GM18511 (cell line): ENCODE results near the gene GTPBP3.
A peak's percentile ranks its signal among the peaks of the same experiment; 100 is the strongest.
"Not testable (repeated sequence)": the region's sequence is repeated elsewhere in the genome, so short reads cannot be mapped to it uniquely, and the experiment has no call there.

Source experiments
- ATAC-seq: cut with Tn5 transposase; IDR thresholded peaks from one replicate; pipeline ENCODE4 v1.9.1; 2021; ENCODE audit warnings: mild to moderate bottlenecking, moderate library complexity; ENCODE audit not compliant: unreplicated experiment

GTPBP3 gene

DNA sequence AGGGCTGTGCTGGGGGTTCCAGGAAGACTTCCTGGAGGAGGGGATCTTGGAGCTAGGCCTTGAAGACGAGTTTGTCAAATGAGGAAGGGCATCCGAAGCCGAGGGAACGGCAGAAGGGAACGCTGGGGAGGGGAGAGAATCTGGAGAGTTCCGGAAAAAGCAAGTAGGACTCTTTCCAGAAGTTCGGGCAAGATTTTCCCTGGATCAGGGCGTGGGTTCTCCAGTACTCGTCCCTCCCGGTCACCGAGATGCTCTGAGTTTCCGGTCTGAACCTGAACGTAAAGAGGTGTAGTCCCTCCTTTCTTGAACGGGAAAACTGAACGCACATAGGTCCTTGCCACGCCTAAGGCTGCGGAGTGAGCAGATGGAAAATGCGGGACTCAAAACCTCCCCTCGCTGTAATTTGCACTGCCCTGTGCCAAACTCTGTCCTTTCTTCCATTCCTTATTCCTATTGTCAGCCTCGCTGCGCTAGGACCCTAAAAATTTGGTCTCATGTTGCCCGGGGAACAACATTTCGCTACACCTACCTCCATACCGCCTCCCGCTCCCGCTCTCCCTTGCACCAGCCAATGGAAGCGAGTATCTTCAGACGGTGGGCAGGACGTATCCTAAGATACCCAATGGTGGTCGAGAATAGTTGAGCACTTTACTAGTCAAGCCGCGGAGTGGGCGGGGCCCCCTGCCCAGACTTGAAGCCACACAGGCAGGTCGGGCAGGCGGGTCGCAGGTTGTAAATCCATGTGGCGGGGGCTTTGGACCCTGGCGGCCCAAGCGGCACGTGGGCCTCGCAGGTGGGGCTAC lies at the start of gene GTPBP3:
GTPBP3 (plus strand) TSS at position 682 of the 803 bp plus-strand sequence; CDS start at position 741, 59 bp downstream.
- ATAC-seq = peak; percentile 73

- no peak for ATAC-seq
Measured at GRCh38 chr19:17289489-17289888, 47.9 kb upstream of the GTPBP3 start.

DNA sequence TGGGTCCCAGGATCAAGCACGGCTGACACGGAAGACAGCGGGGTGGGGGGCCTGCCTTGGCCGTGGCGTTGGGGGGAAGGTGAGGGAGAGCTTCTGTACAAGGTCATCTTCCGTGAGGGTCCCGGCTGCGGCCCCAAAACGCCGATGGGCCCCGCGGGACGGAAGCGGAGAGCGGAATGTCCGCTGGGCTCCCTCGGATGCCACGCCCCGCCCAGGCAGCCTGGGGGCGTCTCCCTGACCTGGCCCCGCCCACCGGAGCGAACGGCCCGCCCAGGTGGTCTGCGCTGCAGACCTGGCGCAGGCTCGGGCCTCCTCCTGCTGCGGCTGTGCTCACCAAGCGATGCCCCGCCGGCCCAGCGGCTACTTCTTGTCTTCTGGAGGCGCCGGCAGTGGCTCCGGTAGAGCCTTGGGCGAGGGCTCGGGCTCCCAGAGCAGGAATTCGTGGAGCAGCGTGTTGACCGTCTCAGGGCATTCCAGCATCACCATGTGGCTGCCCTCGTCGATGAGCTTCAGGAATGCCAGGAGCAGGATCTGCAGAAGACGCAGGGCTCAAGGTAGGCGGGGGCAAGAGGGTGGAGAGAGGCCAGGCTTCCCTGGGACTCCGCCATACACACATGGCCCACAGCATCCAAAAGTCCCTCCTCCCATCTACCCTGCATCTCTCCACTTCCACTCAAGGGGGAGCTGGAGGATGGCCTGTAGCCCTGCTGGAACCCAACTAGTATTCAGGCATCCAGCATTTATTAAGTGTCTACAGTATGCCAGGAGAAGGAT lies 44.9 kb upstream of the GTPBP3 start:
- peak; percentile 89 for ATAC-seq

- ATAC-seq = no peak
Measured at GRCh38 chr19:17293605-17294004, 43.7 kb upstream of the GTPBP3 start.

GRCh38 chr19:17294051-17294891 lies 43.1 kb upstream of the GTPBP3 start:
- ATAC-seq = no peak

GRCh38 chr19:17295551-17295950 lies 41.8 kb upstream of the GTPBP3 start:
- ATAC-seq = not testable (repeated sequence)

DNA sequence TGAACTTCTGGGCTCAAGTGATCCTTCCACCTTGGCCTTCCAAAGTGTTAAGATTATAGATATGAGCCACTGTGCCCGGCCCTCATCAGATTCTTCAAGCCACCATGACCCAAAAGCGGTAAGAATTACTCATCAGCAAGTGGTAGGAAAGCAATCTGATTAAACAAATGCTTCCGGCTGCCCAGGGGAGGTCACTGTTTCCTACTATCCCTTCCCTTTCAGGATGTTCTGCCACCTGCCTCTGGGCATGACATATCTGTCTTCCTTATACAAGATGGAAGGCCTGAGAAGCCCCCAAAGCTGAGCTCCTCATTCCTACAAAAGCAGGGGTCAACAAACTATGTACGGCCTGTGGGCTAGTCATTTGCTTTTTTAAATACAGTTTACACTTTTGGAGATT lies 41.1 kb upstream of the GTPBP3 start:
- ATAC-seq = no peak

DNA sequence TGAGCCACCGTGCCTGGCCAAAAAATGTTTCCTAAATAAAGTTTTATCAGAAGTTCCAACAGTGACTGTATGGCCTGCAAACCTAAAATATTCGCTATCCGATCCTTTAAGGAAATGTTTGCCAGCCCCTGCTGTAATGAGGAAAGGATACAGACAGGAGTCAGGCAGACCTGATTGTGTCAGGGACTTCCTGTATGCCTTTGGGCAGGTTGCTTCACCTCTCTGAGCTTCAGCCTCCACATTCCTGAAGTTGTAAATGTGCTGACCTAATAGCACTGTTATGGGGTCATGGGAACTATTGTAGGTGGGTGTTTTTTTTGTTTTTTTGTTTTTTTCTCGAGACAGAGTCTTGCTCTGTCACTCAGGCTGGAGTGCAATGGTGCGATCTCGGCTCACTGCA lies 40.4 kb upstream of the GTPBP3 start:
- no peak for ATAC-seq

DNA sequence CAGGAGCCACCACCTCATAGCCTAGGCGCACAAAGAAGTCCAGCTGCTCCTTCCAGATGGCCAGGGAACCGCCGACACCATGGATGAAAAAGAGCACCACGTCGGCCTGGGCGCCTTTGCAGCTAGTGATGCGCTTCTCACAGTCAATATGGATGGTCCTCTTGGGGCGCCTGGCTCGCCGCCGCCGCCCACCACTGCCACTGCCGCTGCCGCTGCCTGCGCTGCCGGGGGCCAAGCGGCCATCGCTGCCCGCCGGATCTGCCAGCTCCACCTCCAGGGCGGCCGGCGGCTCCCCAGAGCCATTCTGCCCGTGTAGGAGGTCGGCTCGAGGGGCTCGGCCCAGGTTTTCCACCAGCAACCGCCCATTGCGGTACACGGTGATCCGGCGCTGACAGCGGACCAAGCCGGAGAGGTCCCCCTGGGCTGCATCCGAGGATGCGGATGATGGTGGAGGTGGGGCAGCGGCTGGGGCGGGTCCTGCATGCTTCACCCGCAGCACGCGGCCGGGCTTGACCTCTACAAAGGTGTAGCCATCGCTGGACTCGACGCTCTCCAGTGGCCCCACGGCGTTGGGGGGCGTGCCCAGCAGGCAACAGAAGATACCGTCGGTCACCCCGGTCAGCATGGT lies 36.2 kb upstream of the GTPBP3 start:
- no peak for ATAC-seq

GRCh38 chr19:17302391-17303166 lies 34.8 kb upstream of the GTPBP3 start:
- ATAC-seq = no peak

DNA sequence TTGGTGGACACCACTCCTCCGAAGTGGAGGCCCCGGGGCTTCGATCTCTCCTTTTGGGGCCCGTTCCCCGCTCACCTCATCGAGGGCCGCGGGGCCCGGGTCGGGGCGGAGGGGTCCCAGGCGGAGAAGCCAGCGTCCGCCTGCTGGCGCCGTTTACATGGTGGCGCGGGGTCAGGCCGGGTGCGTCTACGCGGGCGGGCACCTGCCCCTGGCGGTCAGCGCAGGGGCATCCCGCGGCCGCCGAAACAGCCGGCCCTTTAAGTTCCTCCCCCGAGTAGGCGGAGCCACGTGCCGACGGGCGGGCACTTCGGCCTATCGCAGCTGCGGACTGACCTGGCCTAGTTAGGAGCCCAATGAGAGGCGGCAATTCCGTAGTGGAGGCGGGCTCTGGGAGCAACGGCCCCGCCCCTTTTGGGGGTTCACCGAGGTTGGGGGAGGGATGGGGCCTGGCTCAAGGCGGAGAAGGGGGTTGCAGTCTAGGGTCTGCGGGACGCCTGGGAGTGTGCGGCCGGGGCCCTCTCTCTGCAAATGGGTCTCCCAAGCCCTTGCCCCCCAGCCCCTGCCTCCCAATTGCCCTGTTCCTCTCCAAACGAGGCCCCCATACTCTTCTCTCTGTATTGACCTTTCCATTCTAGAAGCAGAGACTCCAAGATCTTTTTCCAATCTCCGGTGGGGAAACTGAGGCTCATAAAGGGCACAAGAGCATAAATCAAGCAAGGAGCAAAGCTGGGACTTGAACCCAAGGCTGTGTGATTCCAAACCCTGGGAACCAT lies 34.0 kb upstream of the GTPBP3 start, which contains the start of gene ABHD8:
ABHD8 (minus strand) TSS at position 259 of the 773 bp plus-strand sequence. CDS start 1,809 bp downstream, outside the sequence.
- ATAC-seq = peak; percentile 61

DNA sequence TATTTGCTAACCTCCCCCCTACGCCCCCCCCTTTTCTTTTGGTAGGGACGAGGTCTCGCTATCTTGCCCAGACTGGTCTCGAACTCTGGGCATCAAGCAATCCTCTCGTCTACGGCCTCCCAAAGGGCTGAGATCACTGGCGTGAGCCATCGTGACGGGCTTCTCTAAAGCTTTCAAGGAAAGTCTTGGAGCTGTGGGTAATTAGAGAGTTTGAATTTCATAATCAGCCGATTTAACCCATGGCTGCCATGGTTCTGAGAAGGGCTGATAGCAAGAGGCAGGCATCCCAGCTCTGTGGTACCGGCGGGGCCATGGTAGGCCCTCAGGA lies 33.4 kb upstream of the GTPBP3 start:
- no peak for ATAC-seq

GRCh38 chr19:17304386-17305215 lies 32.8 kb upstream of the GTPBP3 start:
- no peak for ATAC-seq

DNA sequence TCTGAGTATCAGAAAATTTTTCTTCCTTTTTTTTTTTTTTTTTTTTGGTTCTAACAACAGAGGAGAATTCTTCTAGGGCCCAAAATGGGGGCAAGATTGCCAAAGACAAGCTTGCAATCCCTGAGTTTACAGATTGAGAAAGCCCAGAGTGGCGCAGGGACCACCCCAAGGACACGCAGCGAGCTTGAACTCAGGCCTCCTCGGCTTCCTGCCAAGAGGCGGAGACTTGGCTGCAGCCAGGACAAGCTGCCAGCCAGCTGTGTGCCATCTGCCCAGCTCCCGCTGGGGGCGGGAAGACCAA lies 32.2 kb upstream of the GTPBP3 start:
- ATAC-seq = no peak

DNA sequence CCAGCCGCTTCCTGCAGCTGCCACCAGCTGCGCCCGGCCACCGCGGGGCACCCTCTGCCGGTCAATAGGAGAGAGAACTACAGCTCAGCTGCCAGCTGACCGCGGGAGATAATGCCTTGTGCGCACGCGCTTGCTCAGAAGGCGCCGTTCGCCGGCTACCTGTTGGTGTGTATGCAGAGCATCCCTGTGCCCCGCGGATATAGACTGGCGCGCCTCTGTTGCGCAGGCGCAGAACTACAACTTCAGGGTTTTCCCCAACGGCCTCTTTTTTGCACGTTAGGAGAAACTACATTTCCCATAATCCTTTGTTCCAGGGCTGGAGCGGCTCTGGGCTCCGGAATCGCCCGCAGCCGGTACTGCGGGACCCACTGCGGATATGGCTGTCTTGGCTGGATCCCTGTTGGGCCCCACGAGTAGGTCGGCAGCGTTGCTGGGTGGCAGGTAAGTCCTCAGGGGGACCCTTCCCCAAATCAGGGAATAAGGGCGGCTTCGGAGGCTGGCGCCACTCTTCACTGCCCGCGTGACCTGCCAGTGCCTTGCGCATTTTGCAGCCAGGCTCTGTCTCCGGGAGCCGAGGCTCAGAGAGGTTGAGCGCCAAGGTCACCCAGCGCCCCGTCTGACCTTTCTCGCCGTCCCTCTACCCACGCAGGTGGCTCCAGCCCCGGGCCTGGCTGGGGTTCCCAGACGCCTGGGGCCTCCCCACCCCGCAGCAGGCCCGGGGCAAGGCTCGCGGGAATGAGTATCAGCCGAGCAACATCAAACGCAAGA lies 31.7 kb upstream of the GTPBP3 start, which contains the start of gene MRPL34:
MRPL34 (plus strand) TSS at position 356 of the 768 bp plus-strand sequence; CDS start at position 377, 21 bp downstream.
- ATAC-seq = peak; percentile 74

- no peak for ATAC-seq
Measured at GRCh38 chr19:17306285-17306714, 31.1 kb upstream of the GTPBP3 start.

DNA sequence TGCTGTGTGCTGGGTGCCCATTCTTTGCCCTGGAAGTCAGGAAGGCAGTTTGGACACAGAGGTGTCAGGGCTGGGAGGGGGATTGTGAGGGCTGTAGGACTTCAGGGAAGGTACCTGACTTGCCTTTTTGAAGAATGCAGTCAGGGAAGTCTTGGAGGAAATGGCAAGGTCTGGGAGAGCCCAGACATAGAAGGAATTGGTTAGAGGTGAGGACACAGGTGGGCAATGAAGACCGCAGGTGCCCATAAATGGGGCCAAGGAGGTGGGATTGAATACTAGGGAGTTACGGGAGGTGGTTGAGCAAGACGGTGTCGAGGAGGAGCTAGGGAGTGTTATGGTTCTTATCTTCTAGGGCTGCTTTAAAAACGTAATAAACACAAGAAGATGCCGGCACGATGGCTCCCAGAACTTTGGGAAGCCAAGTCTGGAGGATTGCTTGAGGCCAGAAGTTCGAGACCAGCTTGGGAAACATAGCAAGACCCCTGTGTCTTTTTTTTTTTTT lies 29.4 kb upstream of the GTPBP3 start:
- no peak for ATAC-seq
